Measurements from ENCODE around the gene SRSF3.
"Not testable (repeated sequence)": the region's sequence is repeated elsewhere in the genome, so short reads cannot be mapped to it uniquely, and the experiment has no call there.

The SRSF3 gene

GRCh38 chr6:36608788-36609563 lies 14.8 kb downstream of the SRSF3 start:
- TF ChIP-seq, protein P1, sequence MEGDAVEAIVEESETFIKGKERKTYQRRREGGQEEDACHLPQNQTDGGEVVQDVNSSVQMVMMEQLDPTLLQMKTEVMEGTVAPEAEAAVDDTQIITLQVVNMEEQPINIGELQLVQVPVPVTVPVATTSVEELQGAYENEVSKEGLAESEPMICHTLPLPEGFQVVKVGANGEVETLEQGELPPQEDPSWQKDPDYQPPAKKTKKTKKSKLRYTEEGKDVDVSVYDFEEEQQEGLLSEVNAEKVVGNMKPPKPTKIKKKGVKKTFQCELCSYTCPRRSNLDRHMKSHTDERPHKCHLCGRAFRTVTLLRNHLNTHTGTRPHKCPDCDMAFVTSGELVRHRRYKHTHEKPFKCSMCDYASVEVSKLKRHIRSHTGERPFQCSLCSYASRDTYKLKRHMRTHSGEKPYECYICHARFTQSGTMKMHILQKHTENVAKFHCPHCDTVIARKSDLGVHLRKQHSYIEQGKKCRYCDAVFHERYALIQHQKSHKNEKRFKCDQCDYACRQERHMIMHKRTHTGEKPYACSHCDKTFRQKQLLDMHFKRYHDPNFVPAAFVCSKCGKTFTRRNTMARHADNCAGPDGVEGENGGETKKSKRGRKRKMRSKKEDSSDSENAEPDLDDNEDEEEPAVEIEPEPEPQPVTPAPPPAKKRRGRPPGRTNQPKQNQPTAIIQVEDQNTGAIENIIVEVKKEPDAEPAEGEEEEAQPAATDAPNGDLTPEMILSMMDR (IDR thresholded peaks at IDR 0.05; ENCODE audit: control extremely low read depth, extremely low read depth, low read depth, missing control alignments): no peak
- POLR2A ChIA-PET: interaction anchor here (0.6 to 7.7 kb wide), 7 partner anchors 10 to 114 kb away, joined by 3 to 108 read pairs (median 5); no protein-coding TSS in a partner anchor
- CTCF ChIA-PET: interaction anchor here (0.7 to 3.8 kb wide), 6 partner anchors 10 to 158 kb away, joined by 3 to 15 read pairs (median 4); no protein-coding TSS in a partner anchor
- no peak for DNase-seq (ENCODE audit: extremely low spot score)

DNA sequence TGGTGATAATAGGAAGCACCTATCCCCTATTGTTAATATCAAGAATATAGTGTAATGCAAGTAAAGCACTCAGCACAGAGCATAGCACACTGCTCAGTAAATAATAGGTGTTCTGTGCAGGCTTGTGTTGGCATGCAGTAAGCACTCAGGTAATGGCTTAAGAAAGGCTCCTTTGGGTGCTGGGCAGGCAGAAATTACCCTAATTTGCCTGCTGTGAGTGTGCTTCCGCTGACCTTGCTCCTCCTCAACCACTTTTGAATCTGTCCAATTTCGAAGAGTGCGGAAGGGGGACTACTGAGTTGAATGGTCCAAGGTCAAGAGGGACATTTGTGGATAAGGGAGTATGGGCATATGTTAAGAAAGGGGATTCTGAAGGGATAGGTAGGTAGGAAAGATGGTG lies 15.4 kb downstream of the SRSF3 start:
- TF ChIP-seq, protein P1 (IDR thresholded peaks at IDR 0.05; ENCODE audit: control extremely low read depth, extremely low read depth, low read depth, missing control alignments): no peak
- ChIA-PET CTCF (interaction anchor here (1.2 to 3.8 kb wide), 5 partner anchors 9 to 150 kb away, joined by 3 to 15 read pairs (median 4); no protein-coding TSS in a partner anchor), POLR2A (interaction anchor here (0.6 to 7.7 kb wide), 9 partner anchors 9 to 72 kb away, joined by 3 to 108 read pairs (median 5); no protein-coding TSS in a partner anchor)
- no peak for DNase-seq (ENCODE audit: extremely low spot score)

DNA sequence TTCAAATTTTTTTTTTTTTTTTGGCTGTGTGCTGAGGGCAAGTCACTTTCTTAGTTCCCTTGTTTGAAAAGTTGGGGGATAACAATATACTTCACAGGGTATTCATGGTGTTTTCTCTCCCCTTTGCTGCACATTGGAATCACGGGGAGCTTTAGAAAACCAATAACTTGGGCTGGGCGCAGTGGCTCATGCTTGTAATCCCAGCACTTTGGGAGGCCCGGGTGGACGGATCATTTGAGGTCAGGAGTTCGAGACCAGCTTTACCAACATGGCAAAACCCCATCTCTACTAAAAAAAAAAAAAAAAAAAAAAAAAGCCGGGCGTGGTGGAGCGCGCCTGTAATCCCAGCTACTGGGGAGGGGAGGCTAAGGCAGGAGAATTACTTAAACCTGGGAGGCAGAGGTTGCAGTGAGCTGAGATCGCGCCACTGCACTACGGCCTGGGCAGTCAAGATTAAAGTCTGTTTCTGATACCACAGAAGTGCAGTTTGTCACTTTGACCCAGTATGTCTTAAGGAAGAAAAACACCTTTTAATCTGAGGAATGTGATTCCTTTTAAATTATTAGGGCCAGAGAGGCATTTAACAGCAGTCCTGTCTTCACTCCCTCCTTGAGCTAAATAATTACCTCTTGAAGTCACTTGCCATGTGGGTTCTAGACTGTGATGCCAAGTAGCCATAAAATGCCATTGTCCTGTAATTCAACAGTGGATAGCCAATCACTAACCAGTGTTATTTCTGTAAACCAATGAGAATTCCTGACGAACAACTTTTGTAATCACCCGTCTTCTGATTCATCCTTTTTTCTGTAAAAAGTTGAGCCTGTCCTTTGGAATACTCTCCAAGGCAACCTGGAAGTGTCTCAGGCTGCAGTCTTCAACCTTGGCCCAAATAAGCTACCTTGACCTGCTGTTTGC lies 16.1 kb downstream of the SRSF3 start:
- POLR2A ChIA-PET: interaction anchor here (0.6 to 7.7 kb wide), 9 partner anchors 12 to 692 kb away, joined by 3 to 108 read pairs (median 5); no protein-coding TSS in a partner anchor
- CTCF ChIA-PET: interaction anchor here (1.0 to 3.8 kb wide), 6 partner anchors 13 to 149 kb away, joined by 3 to 15 read pairs (median 4); no protein-coding TSS in a partner anchor

GRCh38 chr6:36610956-36611336 lies 16.8 kb downstream of the SRSF3 start:
- POLR2A ChIA-PET: interaction anchor here (0.6 to 7.7 kb wide), 5 partner anchors 13 to 693 kb away, joined by 5 to 108 read pairs (median 5); partner anchors contain the start of gene CDKN1A
- no peak for DNase-seq (ENCODE audit: extremely low spot score)
- CTCF ChIA-PET: interaction anchor here (1.0 to 3.8 kb wide), 7 partner anchors 11 to 148 kb away, joined by 3 to 15 read pairs (median 5); no protein-coding TSS in a partner anchor
- TF ChIP-seq, protein P1 (IDR thresholded peaks at IDR 0.05; ENCODE audit: control extremely low read depth, extremely low read depth, low read depth, missing control alignments): no peak

More for the DNA sequence above, 16.1 kb downstream of the SRSF3 start:
- TF ChIP-seq, protein P1 (IDR thresholded peaks at IDR 0.05; ENCODE audit: control extremely low read depth, extremely low read depth, low read depth, missing control alignments): no peak
- DNase-seq (ENCODE audit: extremely low spot score): no peak

DNA sequence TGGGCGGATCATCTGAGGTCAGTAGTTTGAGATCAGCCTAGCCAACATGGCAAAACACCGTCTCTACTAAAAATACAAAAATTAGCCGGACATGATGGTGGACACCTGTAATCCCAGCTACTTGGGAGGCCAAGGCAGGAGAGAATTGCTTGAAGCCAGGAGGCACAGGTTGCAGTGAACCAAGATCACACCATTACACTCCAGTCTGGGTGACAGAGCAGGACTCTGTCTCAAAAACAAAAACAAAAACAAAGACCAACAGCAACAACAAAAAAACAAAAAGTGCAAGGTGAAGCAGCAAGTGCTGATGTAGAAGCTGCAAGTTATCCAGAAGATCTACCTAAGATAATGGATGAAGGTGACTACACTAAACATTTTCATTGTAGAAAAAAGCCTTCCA lies 17.5 kb downstream of the SRSF3 start:
- CTCF ChIA-PET: interaction anchor here (1.4 to 3.8 kb wide), 4 partner anchors 12 to 147 kb away, joined by 5 to 15 read pairs (median 8); no protein-coding TSS in a partner anchor
- POLR2A ChIA-PET: interaction anchor here (0.6 to 7.7 kb wide), 4 partner anchors 14 to 612 kb away, joined by 3 to 108 read pairs (median 6); partner anchors contain the start of gene CDKN1A
- not testable (repeated sequence) for DNase-seq (ENCODE audit: extremely low spot score)

- POLR2A ChIA-PET: interaction anchor here (0.6 to 7.7 kb wide), 5 partner anchors 14 to 612 kb away, joined by 3 to 108 read pairs (median 5); partner anchors contain the start of gene CDKN1A
- CTCF ChIA-PET: interaction anchor here (0.9 to 3.8 kb wide), 5 partner anchors 12 to 147 kb away, joined by 4 to 15 read pairs (median 7); no protein-coding TSS in a partner anchor
- DNase-seq (ENCODE audit: extremely low spot score): no peak
- TF ChIP-seq, protein P1 (IDR thresholded peaks at IDR 0.05; ENCODE audit: control extremely low read depth, extremely low read depth, low read depth, missing control alignments): no peak
Observed at GRCh38 chr6:36612101-36612625, 18.0 kb downstream of the SRSF3 start.

Data from GM10248 (cell line).